GM18498 (cell line): ENCODE data around the gene RRBP1.

Source experiments
- ATAC-seq: cut with Tn5 transposase; IDR thresholded peaks from one replicate; pipeline ENCODE4 v1.9.1; 2021; ENCODE audit warnings: mild to moderate bottlenecking, moderate library complexity; ENCODE audit not compliant: unreplicated experiment

Gene RRBP1

GRCh38 chr20:17587148-17587547 is 94.9 kb downstream of the RRBP1 start:
- no peak for ATAC-seq

GRCh38 chr20:17586250-17586649 is 95.8 kb downstream of the RRBP1 start:
- ATAC-seq, result no peak

GRCh38 chr20:17584689-17585088 is 97.4 kb downstream of the RRBP1 start:
- no peak for ATAC-seq

- ATAC-seq, result no peak
These were observed 98.9 kb downstream of the RRBP1 start for GRCh38 chr20:17583126-17583525.

- ATAC-seq, result no peak
These were observed 101.1 kb downstream of the RRBP1 start for GRCh38 chr20:17580895-17581294.

- no peak for ATAC-seq
These were observed 102.5 kb downstream of the RRBP1 start for GRCh38 chr20:17579369-17580039.

GRCh38 chr20:17576215-17576614 is 105.8 kb downstream of the RRBP1 start:
- ATAC-seq, result no peak

GRCh38 chr20:17573463-17573862 is 108.6 kb downstream of the RRBP1 start:
- ATAC-seq, result no peak

GRCh38 chr20:17572034-17572638 is 109.9 kb downstream of the RRBP1 start:
- ATAC-seq, result no peak

- peak; percentile 25 for ATAC-seq
These were observed 110.9 kb downstream of the RRBP1 start for GRCh38 chr20:17571153-17571527.

GRCh38 chr20:17570347-17571152 is 111.5 kb downstream of the RRBP1 start:
- ATAC-seq, result peak; percentile 41

GRCh38 chr20:17569616-17570346 is 112.3 kb downstream of the RRBP1 start, which contains the start of gene DSTN:
DSTN (plus strand) TSS chr20:17570075; CDS start chr20:17570209, 134 bp downstream.
- ATAC-seq, result peak; percentile 94

GRCh38 chr20:17568972-17569521 is 113.0 kb downstream of the RRBP1 start:
- ATAC-seq, result no peak

- ATAC-seq, result no peak
These were observed 113.8 kb downstream of the RRBP1 start for GRCh38 chr20:17568045-17568788.

GRCh38 chr20:17566345-17566744 is 115.7 kb downstream of the RRBP1 start:
- no peak for ATAC-seq

GRCh38 chr20:17565169-17565845 is 116.7 kb downstream of the RRBP1 start:
- ATAC-seq, result no peak
